NCI-H2029 treated with DMSO at 0.1 percent for 48 hours (cell line): ENCODE data around the gene LONP1.
"Not testable (repeated sequence)": the region's sequence is repeated elsewhere in the genome, so short reads cannot be mapped to it uniquely, and the experiment has no call there.

Experiments used
- DNase-seq: peaks from one replicate; lab custom pipeline; 2025; lab: John Stamatoyannopoulos, UW

Gene LONP1

GRCh38 chr19:5692723-5693194 is 27.2 kb downstream of the LONP1 start:
- DNase-seq, result no peak

GRCh38 chr19:5691822-5692722 is 27.9 kb downstream of the LONP1 start:
- DNase-seq, result no peak

GRCh38 chr19:5690955-5691821 is 28.8 kb downstream of the LONP1 start:
- peak; percentile 36 for DNase-seq

GRCh38 chr19:5690125-5690954 is 29.6 kb downstream of the LONP1 start, which contains the start of gene RPL36:
RPL36 (plus strand) TSS chr19:5690295; CDS start chr19:5690508, 213 bp downstream.
- peak; percentile 83 for DNase-seq

DNA sequence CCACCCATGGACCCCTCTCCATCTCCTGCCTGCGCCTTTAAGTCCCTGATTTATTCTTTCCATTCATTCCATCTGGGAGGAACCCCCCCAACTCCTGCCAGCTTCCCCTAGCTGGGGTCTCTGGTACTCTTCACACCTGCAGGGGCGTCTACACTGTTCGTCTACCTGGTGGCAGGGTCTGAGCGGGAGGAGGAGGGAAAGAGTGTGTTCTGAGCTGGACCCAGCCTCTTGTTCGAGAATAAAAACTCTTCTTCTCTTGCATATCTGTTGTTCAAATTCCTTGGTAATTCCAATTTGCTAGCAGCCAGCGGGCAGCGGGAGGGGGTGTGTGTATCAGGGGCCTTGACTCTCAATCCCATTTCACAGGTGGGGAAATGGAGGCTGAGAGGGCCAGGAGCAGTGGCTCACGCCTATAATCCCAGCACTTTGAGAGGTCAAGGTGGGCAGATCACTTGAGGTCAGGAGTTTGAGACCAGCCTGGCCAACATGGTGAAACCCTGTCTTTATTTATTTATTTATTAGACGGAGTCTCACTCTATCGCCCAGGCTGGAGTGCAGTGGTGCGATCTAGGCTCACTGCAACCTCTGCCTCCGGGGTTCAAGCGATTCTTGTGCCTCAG is 31.6 kb downstream of the LONP1 start:
- DNase-seq, result not testable (repeated sequence)

DNA sequence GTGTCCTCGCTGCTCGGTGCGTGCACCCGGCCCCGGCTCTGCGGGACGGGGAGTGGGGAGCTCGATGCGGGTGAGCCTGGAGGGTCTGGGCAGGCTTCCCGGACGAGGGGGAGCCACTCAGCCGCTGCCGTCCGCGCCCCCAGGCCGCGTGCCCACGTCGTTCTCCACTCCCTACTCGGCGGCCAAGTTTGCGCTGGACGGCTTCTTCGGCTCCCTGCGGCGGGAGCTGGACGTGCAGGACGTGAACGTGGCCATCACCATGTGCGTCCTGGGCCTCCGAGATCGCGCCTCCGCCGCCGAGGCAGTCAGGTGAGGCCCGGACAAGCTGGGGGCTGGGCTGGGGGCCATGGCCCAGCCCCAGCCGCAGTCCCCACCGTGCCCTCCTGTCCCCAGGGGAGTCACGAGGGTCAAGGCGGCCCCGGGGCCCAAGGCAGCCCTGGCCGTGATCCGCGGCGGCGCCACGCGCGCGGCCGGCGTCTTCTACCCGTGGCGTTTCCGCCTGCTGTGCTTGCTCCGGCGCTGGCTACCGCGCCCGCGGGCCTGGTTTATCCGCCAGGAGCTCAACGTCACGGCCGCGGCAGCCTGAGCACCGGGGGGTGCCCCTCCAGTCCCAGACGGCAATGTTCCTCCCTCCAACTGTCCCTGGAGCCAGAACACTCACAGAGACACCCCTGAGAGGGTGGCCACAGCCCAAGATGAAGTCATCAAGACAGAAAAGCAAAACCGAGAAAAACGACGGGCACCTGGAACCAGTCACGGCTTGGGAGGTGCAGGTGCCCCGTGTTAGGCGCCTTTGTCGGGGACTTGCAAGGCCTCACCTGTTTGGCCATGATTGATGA is 32.4 kb downstream of the LONP1 start:
- no peak for DNase-seq

DNA sequence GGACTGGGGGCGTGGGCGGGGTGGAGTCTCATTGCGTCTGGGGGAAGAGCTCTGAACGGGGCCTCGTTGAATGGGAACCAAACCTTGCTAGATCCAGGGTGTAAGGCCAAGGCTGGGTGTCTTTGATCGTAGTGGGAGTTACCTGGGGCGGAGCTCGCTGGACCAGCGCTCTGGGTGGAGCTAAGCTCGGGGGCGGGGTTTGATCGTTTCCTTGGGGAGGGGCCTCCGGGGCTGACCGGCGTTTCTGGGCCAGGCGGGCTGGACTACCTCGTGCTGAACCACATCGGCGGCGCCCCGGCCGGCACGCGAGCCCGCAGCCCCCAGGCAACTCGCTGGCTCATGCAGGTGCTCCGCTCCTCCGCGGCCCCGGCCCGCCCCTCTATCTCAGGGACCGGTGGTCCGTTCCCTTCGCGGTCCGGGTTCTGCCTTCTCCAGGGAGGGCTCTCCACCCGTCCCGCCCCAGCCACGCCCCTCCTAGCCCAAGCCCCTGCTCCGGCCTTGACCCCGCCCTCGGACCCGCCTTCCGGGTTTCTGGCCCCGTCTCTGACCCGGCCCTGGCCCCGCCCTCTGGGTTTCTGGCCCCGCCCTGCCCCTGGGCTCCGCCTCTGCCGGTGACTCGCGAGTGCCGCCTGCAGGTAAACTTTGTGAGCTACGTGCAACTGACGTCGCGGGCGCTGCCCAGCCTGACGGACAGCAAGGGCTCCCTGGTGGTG is 33.1 kb downstream of the LONP1 start:
- DNase-seq, result peak; percentile 77

GRCh38 chr19:5686326-5686646 is 33.7 kb downstream of the LONP1 start:
- DNase-seq, result no peak

DNA sequence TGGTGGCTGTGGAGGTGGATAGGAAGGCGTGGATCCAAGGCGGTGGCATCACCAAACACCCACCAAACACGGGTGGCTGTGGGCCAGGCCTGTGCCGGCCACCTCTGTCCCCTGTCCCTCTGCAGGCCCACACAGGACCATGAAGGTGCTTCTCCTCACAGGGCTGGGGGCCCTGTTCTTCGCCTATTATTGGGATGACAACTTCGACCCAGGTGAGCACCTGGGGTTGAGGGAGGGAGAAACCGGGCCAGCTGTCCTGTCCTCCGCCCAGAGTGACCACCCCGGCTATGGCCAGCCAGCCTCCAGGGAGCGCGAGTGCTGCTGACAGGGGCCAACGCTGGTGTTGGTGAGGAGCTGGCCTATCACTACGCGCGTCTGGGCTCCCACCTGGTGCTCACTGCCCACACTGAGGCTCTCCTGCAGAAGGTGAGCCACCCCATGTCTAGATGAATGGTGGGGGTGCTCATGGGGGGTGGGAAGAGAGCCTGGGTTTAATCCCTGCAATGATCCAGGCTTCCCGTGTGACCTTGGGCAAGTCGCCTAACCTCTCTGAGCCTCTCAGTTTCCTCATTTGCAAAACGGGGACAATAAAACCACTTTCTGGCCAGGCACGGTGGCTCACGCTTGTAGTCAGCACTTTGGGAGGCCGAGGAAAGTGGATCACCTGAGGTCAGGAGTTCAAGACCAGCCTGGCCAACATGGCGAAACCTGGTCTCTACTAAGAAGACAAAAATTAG is 35.1 kb downstream of the LONP1 start:
- no peak for DNase-seq

GRCh38 chr19:5683177-5683886 is 36.6 kb downstream of the LONP1 start:
- DNase-seq, result no peak

- DNase-seq, result no peak
Observed at GRCh38 chr19:5682107-5682482, 37.9 kb downstream of the LONP1 start.

GRCh38 chr19:5681391-5682106 is 38.4 kb downstream of the LONP1 start:
- no peak for DNase-seq

GRCh38 chr19:5680437-5681368 is 39.2 kb downstream of the LONP1 start, which contains the start of the genes HSD11B1L and MICOS13:
HSD11B1L (plus strand) TSS chr19:5681027; CDS start chr19:5684833, 3,806 bp downstream.
MICOS13 (minus strand) TSS chr19:5680516; CDS start chr19:5680486, 30 bp downstream.
- peak; percentile 93 for DNase-seq

GRCh38 chr19:5680084-5680436 is 39.9 kb downstream of the LONP1 start:
- no peak for DNase-seq

GRCh38 chr19:5679289-5680083 is 40.5 kb downstream of the LONP1 start:
- DNase-seq, result no peak
